ENCODE results near the gene CXXC5.

Gene CXXC5

DNA sequence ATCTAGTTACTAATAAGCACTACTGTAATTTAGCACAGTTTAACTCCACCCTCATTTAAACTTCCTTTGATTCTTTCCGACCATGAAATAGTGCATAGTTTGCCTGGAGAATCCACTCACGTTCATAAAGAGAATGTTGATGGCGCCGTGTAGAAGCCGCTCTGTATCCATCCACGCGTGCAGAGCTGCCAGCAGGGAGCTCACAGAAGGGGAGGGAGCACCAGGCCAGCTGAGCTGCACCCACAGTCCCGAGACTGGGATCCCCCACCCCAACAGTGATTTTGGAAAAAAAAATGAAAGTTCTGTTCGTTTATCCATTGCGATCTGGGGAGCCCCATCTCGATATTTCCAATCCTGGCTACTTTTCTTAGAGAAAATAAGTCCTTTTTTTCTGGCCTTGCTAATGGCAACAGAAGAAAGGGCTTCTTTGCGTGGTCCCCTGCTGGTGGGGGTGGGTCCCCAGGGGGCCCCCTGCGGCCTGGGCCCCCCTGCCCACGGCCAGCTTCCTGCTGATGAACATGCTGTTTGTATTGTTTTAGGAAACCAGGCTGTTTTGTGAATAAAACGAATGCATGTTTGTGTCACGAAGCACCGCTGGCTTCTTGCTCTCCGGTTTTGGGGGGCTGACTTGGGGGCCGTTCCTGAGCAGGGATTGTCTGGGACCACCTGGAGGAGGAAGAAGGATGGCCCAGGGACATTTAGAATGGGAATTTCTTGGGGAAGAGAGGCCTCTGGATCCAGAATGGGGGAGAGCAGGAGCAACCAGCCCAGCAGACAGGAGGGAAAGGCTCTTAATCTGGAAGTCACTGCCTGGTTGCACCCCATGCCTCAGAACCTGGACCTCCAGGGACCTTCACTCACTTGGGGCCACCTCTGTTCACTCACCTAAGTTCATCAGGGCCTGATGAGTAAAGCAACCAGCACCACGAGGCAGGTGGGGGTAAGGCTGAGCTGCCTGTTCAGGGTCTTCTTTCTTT, 35.4 kb downstream of the CXXC5 start:
- no peak for DNase-seq

DNA sequence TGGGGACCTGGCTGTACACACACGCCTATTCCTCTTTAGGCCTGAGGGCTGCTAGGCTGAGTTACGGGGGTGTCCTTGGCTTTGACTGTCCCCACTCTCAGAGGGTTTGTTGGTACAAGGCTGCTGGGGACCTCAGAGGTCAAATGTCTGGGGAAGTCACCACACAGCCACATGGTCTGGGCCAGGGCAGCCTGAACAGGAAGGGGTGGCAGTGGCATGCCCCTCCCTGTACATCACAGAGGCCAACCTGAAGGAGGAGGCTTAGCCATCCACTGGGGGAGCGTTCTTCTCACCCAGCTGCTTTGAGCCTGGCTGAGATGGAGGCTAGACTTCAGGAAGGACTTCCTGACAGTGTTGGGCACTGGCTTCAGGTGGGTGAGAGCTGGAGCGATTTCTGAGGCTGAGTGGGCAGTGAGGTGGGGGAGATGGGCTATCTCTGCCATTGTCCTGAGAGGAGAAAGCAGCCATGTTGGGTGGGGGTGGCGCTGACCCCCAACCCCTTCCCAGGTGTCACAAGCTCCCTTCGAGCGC, 36.3 kb downstream of the CXXC5 start:
- no peak for DNase-seq

DNA sequence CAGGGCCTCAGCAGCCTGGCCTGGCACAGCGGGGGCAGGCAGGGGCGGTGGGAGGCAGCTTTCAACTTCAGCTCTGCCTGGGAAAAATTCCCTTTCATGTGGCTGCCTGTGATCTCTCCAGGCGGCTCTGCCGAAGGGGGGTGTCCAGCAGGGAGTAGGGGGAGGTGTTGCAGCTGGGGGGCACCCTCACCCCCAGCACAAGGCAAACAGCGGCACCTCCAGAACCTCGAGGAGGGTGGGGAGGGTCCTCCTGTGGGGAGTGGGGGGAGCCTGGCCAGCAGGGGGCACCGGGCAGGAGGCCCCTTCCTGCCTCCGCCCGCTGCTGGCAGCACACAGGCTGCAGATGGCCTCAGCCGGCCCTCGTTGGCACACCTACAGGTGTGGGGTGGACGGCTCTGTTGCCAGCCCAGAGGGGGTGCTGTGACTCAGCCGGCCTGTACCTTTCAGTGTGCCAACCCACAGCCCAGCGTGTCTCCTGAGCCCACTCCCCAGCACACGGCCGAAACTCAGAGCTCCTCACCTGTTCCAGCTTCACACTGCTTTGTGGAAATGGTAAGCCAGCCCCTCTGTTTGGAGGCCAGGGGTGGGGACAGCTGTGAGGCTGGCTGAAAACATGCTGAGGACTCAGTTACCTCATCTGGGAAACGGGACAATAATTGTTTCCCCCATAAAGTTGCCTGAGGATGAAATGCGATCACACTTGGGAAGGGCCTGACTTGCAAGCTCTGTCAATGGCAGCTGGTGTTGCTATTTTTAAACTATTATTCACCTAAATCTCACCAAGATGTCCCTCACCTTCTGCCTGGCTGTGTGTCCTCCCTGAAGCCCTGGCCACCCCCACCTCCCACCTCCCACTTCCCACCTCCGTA, 37.0 kb downstream of the CXXC5 start:
- DNase-seq, result no peak

DNA sequence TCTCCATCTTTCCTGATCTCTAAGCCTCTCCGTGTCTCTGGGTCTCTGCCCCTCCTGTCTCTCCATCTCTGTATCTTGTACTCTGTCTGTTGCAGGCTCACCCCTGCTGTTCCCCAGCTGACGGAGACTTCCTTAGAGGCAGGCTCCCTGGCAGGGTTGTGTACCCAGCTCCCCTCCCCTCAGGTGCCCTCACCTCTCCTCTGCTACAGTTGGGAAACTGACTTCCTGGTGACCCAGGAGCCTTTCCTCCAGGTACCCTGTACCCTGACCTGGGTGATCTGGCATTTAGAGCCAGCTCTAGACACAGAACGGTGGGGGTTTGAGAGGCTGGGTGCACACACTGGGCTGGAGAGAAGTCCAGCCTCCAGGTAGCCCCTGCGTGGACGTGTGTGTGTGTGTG, 37.7 kb downstream of the CXXC5 start:
- DNase-seq, result no peak

DNA sequence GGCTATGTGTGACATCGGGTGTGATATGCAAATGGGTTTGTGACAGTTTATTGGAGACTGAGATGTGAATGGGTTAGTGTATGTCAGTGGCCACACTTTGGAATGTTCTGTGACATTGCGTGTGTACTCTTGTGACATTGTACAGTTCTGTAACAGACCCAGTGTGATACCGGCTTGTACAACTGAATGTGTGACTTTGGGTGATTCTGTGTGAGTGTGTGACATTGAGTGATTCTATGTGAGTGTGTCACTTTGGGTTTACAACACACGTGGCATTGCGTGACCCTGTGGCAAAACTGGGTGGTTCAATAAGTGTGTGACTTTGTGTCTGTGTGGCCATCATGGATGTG, 38.2 kb downstream of the CXXC5 start:
- DNase-seq, result no peak

DNA sequence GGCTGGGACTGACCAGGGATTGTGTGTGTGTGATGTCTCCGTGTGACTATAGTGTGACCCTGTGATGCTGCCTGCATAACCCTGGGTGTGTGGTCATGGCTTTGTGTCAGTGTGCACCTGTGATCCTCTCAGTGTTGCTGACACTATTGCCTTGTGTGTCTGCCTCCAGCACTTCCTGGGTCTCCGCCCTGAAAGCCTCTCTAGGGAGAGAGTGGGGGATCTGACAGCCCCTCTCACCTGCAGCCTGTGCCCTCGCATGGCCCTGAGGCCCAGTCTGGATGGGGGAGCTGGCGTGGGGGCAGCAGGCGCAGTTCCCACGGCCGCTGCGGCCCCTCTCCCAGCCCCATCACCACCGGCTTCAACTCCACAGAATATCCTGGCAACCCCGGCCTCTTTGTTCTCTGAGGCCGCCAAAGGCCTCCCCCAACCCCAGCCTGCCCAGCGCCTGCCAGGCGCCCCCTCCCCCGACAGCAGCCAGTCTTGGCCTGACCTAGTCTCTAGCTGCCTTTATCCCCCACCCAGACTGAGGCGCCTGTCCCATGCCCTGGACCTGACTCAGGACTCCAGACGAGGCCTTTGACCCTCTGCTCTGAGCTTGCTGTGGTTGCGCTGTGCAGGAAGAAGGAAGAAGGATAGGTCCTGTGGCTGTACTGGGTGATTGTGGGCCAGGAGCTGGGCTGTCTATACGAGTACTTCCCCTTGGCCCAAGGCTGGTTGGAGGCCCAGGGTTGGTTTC, 38.7 kb downstream of the CXXC5 start:
- no peak for DNase-seq

DNA sequence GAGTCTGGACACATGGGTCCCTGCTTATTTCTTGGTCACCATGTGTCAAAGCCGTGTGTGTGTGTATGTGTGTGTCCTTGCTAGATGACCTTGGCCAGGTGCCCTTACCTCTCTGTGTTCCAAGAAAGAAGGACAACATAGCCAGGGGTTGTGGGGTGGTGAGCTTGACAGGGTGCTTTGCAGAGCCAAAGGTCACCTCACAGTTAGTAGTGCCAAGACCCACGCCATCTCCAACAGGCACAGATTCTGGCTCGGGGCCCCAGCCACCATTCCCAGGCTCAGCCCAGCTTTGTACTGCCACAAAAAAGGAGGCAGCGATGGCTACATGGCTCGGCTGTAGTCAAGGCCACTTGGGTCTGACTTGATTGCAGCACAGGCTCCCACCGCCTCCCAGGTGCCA, 39.5 kb downstream of the CXXC5 start:
- DNase-seq, result no peak

DNA sequence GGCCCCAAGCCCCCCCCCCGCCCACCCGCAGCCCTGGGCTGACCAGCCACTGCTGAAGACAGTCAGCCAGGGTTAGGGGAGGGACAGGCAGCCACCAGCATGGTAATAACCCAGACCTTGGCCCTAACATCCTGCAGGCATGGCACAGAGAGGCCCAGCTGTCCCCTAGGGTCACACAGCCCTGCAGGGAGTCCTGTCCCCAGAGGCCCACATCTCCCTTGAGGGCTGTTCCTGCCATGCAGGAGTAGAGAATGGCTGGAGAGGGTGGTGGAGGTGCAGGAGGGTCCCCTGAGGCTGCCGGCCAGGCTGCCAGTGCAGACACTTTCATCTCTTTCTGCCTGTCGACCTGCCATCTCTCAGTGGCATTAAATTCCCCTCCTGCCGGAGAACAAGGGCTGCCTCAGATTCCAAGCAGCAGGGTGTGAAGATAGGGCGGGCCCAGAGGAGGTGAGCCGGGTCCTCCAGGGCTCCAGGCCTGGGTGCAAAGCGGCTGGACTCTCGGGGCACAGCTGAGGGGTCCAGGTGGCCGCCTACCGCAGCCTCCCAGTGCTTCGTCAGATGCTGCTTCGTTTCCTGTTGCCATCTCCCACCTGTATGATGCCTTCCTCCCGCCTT, 40.0 kb downstream of the CXXC5 start:
- no peak for DNase-seq

DNA sequence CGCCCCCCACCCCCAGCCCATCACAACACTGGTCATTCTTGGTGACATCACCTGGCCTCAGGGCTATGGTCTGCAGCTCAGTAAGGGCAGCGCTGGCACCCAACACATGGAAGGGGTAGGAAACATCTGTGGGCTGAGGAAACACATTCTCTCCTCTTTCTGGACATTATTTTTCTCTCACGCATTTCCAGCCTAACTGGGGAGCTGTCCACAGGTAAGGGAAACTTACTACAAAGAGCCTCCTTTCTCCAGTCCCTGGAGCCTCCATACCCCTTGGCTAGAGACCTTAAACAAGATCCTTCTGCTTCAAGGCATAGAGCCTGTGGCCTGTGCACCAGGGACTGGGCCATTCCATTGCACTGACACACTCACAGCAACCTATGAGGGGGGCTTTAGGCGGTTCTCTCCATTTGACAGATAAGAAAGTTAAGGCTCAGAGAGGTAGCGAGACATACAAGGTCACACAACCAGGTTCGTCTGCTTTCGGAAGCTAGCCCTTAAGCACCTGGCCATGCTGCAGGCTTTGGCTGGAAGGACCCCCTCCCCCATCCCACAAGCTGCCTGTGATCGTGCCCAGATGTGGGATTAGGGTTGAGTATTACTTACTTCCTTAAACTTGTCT, 40.7 kb downstream of the CXXC5 start:
- DNase-seq, result no peak

DNA sequence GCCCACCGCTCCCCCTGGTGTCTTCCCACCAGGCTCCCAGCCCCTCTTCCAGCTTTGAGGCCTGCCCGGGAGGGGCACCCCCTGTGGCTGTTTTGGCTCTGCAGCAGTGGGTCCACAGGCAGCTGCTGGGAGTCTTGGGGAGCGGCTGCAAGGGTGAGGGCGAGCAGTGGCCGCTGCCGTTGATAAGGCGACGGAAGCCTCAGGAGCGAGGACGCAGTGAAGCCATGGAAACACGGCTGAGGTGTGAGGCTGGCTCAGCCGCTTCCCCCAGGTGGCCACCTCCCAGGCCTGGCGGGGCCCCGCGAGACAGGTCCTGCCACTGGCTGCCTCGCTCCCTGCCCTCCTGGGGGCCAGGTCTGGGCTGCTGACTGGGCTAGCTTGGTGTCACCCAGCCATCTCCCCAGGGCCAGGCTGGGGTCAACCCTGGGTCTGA, 41.5 kb downstream of the CXXC5 start:
- DNase-seq, result no peak

DNA sequence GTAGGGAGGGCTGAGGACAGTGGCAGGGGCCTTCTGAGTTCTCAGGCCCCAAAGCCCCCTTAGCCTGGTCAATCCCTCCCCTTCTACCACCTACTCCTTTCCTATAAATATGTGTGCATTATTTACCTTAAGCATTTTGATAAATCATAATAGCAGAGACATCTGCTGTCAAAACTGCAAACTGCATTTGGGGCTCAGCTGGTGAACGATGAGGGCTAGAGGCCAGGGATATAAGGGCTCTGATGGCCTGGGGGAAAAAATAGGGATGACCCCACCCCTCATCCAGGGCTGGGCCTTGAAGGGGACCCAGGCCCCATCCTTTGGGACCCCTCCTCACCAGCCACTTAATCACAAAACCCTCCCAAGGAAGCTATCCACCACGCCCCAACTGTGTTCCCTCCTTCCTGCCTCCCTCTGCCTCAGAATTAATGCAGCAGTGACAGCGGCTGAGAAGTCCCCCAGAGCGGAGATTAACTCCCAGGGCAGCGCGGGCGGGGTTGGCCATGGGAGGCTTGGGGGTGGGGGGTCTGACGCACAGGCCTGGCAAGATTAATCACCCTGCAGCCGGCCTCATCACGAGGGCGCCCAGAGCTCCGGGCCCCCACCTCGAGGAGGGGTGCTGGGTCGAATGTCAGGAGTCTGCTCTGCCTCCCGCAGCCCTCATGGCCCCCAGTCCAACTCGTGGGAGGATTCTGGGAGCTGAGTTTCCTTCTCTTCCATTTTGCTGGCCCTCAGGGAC, 42.1 kb downstream of the CXXC5 start:
- no peak for DNase-seq

DNA sequence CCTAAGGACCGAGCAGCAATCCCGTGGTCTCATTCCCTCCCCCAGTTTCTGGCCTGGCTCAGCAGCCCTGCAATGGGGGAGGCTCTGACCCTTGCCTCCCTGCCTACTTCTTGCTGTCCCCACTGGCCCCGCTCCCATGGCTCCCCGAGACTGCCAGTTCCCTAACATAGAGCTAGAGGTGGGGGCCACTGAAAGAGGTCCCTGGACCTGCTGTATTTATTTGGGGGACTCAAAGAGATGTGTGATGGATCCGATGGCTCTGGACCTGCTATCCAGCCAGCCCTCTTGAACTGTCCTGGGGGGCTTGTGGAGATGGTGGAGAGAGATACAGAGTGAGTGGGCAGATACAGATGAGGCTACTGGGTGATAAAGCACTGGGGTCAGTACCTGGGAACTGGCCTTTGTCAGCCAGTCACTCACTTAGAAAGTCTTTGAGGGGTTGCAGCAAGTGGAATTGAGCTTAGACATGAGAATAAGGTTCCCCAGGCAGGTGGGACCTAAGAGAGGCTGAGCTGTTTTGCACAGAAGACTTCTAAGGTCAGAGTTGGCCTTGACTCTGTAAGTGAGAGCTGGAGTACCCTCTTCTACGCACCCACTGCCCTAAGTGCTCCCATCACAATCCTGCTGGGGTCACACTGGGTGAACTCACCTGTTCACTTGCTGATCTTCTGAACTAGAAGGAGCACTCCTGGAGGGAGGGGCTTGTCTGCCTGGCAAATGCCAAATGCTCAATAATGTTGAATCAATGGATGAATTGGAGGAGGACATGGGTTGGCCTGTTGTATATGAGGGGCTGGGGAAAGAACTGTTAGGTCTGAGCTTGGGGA, 42.9 kb downstream of the CXXC5 start:
- DNase-seq, result no peak

DNA sequence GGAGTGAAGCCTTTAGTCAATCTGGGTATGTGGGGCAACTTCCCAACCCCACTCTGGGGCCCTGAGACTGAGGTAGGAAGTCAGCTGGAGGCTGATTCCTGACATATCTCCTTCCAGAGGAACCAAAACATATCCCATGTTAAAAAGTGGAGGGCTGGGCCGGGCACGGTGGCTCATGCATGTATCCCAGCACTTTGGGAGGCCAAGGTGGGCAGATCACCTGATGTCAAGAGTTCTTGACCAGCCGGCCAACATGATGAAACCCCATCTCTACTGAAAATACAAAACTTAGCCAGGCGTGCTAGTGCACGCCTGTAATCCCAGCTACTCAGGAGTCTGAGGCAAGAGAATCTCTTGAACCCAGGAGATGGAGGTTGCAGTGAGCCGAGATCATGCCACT, 44.0 kb downstream of the CXXC5 start:
- DNase-seq, result no peak

DNA sequence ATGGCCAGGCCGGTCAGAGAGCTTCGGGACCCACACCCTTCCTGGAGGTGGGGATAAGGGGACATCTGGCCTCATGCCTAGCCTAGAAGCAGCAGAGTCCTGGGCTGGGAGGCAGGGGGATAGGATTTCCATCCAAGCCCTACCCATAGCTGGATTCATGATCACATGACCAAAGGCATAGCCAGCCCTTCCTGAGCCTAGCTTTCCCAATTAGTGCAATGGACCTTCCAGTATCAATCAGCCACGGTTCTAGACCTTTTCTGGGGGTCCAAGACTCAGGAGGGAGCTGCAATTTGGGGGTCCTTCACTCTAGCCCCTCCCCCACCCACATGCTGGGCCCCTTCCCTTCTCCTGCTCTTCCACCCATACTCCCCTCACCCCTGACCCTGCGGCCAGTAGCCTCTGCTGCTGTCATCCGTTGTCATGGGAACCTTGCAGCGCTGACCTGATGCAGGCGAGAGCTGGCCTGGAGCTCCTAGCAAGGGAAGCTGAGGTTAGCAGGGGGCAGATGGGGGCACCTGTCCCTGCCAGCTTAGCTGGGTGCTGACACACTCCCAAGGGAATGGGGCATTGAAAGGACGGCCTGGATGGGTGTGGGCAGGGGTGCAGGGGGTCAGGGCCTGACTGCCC, 44.6 kb downstream of the CXXC5 start:
- no peak for DNase-seq

DNA sequence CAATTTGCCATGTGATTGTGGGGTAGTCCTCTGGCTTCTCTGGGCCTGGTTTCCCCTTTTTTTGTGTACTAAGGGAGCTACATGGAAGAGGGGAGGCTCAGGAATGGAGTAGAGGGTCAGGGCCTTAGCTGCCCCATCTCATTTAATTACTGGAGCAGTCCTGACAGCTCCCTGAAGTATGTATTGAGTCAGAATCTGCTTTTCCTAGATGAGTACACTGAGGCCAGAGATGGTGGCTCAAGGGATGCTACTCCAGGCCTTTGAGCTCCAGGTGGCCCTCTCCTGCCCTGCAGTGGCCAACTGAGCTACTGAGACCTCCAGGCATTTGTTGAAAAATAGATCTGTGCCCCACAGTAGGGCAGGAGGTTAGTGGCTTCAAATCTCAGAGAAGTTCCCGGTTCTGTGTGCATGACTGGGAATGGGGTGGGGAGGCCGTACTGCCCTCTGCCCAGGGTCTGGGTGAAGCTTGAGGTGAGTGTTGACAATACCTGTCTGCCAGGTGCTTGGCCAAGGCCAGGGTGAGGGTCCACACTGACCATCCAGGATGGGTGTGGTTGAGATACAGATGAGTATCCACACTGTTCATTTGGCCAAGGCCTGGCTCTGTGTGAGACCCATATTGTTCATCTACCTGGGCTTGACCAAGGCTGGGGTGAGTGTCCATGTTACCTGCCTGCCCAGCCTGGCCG, 45.7 kb downstream of the CXXC5 start:
- DNase-seq, result no peak

DNA sequence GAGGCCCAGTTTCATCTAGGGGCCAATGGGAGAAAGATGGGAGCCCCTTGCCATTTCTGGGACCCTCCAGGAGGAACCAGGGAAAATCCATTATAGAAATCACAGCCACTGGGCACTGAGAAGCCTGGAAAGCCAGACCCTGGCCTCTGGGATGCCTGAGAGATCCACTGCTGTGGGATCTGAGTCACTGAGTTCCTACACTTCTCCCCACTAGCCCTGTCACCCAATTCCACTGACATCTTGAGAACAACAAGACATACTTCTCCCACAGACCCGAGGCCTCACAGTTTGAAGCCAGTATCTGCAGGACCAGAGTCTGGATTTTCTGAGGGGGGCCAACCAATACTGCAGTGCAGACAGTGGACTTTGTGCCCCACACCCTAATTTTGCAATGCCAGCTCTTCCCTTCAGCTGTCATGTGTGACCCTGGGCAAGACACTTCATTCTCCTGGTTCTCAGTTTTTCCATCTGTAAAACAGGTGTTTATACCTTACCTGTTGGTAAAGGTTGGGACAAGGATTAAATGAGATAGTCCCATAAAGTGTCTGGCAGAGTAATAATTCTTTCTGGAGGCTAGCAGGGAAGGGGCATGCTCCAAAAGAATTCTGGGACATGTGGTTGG, 46.5 kb downstream of the CXXC5 start:
- no peak for DNase-seq

DNA sequence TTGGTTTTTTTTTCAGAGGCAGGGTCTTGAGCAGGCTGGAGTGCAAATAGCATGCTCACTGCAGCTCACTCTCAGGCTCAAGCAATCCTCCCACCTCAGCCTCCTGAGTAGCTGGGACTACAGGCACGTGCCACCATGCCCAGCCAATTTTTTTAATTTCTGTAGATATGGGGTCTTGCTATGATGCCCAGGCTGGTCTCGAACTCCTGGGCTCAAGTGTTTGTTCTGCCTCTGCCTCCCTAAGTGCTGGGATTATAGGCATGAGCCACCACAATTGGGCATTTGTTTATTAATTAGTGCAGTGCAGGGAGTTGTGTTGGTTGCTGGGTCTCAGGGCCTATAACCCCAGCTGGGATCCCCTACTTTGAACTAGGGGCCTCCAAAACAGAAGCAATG, 47.0 kb downstream of the CXXC5 start:
- DNase-seq, result no peak

DNA sequence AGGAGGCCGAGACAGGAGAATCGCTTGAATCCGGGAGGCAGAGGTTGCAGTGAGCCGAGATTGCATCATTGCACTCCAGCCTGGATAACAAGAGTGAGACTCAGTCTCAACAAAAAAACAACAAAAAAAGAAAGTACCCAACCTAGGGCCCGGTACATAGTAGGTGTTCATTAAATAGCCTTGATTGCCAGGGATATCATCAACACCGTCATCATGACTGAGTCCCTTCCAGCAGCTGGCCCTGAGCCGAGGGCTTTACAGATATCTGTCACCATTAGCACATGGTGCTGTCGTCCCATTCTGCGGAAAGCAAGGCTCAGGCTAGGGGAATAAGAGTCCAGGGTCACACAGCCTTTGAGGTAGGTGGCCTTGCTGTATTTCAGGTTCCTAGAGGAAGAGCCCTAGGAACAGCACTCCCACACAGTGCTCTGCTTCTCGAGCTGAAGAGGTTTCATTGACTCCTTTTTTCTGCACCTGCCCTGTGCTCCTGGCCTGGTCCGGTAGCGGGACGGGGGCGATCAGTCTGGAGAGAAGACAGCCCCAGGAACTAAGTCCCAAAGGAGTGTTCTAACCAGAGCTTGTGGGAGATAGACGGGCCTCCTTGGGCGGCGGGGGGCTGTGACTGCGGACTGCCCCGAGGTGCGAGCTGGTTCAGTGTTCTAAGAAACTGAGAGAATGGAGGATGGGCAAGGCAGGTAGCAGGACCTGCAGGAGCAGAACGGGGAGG, 48.2 kb downstream of the CXXC5 start:
- no peak for DNase-seq

Measured in stimulated activated CD4-positive, alpha-beta T cell treated with anti-CD3 and anti-CD28 coated beads, Interleukin-4, amount 100 ng/mL, for 4 hours (primary cell).